GM23248 (cell line): Measurements from ENCODE around the gene ECI1. TPM values are rescaled to one million over a fixed set of nuclear protein-coding genes. Genes with fewer than 3 reads are reported as not detected.

Experiments used
- DNase-seq: peaks from one replicate; pipeline ENCODE4 v3.0.0-alpha.2; 2015
- H2AFZ ChIP-seq: fragments of 200-600 bp; sonication (generic); 2 replicates; pipeline ENCODE4 v1.6.1; 2016; ENCODE audit warnings: antibody characterized with exemption
- H3F3A ChIP-seq: fragments of 200-600 bp; sonication (generic); 2 replicates; pipeline ENCODE4 v1.6.1; 2016; ENCODE audit warnings: mild to moderate bottlenecking, antibody characterized with exemption, mixed run types; ENCODE audit not compliant: insufficient read depth
- H3K27ac ChIP-seq: fragments of 200-600 bp; sonication (generic); 2 replicates; pipeline ENCODE4 v1.5.1; 2016; ENCODE audit warnings: mild to moderate bottlenecking
- H3K27me3 ChIP-seq: fragments of 200-600 bp; sonication (generic); replicated peaks from 2 replicates; pipeline ENCODE4 v1.6.1; 2016; ENCODE audit warnings: mild to moderate bottlenecking; ENCODE audit not compliant: insufficient read depth
- H3K36me3 ChIP-seq: fragments of 200-600 bp; sonication (generic); 2 replicates; pipeline ENCODE4 v1.6.1; 2016; ENCODE audit warnings: low read depth, mild to moderate bottlenecking
- H3K4me1 ChIP-seq: fragments of 200-600 bp; sonication (generic); 2 replicates; pipeline ENCODE4 v1.6.1; 2016; ENCODE audit warnings: mild to moderate bottlenecking; ENCODE audit not compliant: insufficient read depth
- H3K4me2 ChIP-seq: fragments of 200-600 bp; sonication (generic); one replicate; pipeline ENCODE4 v1.6.1; 2016; ENCODE audit warnings: mild to moderate bottlenecking; ENCODE audit not compliant: unreplicated experiment
- H3K4me3 ChIP-seq: fragments of 200-600 bp; sonication (generic); 2 replicates; pipeline ENCODE4 v1.5.1; 2016; ENCODE audit warnings: mild to moderate bottlenecking
- H3K79me2 ChIP-seq: fragments of 200-600 bp; sonication (generic); 2 replicates; pipeline ENCODE4 v1.6.1; 2016; ENCODE audit warnings: mild to moderate bottlenecking; ENCODE audit not compliant: insufficient read depth
- H3K9ac ChIP-seq: fragments of 200-600 bp; sonication (generic); 2 replicates; pipeline ENCODE4 v1.6.1; 2016; ENCODE audit warnings: mild to moderate bottlenecking
- H3K9me2 ChIP-seq: fragments of 200-600 bp; sonication (generic); 2 replicates; pipeline ENCODE4 v1.6.1; 2016; ENCODE audit warnings: mixed run types, mild to moderate bottlenecking, moderate library complexity; ENCODE audit not compliant: insufficient read depth
- H3K9me3 ChIP-seq: fragments of 200-600 bp; sonication (generic); one replicate; pipeline ENCODE4 v1.6.1; 2017; ENCODE audit warnings: low read depth
- H4K20me1 ChIP-seq: fragments of 200-600 bp; sonication (generic); 2 replicates; pipeline ENCODE4 v1.6.0; 2016; ENCODE audit not compliant: insufficient read depth
- EZH2 ChIP-seq: fragments of 200-600 bp; sonication (generic); IDR thresholded peaks from 2 replicates; pipeline ENCODE4 v1.6.1; 2018; ENCODE audit warnings: antibody characterized with exemption, mild to moderate bottlenecking; ENCODE audit not compliant: insufficient read depth, poor library complexity, severe bottlenecking
- EZH2phosphoT487 ChIP-seq: fragments of 200-600 bp; sonication (generic); IDR thresholded peaks from 2 replicates; pipeline ENCODE4 v1.6.1; 2018; ENCODE audit warnings: antibody characterized with exemption, moderate library complexity, mild to moderate bottlenecking, low read depth; ENCODE audit not compliant: insufficient read depth
- WGBS, 2 experiments: methylation state at CpG; one replicate each; pipeline ENCODE4 v1.1.6; 2015 to 2017; ENCODE audit warnings: low lambda C conversion rate in 2 of 2, low coverage in 1 of 2; ENCODE audit errors: missing lambda C conversion rate in 2 of 2; 5-methylcytosine and 5-hydroxymethylcytosine counted together
- in situ Hi-C: fragments of 300-500 bp; cut with MboI; formaldehyde crosslinking; loops from 2 replicates; pipeline ENCODE4 v1.15.0; 2020
- polyA plus RNA-seq: library from polyadenylated mRNA; unstranded; fragments of >200 nt; fragmentation: Nextera tagmentation; extraction: Ambion mirVana; gene quantifications from 2 replicates; pipeline ENCODE4 v1.2.1, GENCODE V29; 2016
- total RNA-seq: library from RNA; depleted of rRNA; stranded (reverse); fragments of >200 nt; shearing (Covaris generic); gene quantifications from 2 replicates; pipeline ENCODE4 v1.2.3, GENCODE V29; 2014

The ECI1 gene
- total and polyA plus RNA-seq, 2 experiments from 2014 or later: 92.0 to 106 TPM

- Histone ChIP-seq H3K4me1 (peaks cover 11% of the 10 kb centered on the region), H3K79me2 (peaks cover 34% of the 10 kb centered on the region), H3K9ac (no peak overlapping the region), H2AFZ (no peak overlapping the region), H3K4me2 (no peak overlapping the region), H3K9me2 (no peaks in the 10 kb centered on the region), H3K27ac (no peak overlapping the region), H4K20me1 (no peaks in the 10 kb centered on the region), H3F3A (no peaks in the 10 kb centered on the region), H3K27me3 (no peaks in the 10 kb centered on the region), H3K4me3 (no peak overlapping the region), H3K36me3 (no peaks in the 10 kb centered on the region), H3K9me3 (no peaks in the 10 kb centered on the region)
- no peak for DNase-seq
- no peak for TF ChIP-seq EZH2
- TF ChIP-seq EZH2phosphoT487: no peak
- 83% methylated on average over 15 to 23 of the region's 23 CpGs for WGBS, 2 experiments
- in situ Hi-C loops: no loop called here
Measured at GRCh38 chr16:2208308-2208707, 43.1 kb downstream of the ECI1 start.

GRCh38 chr16:2207872-2208271 lies 43.5 kb downstream of the ECI1 start:
- H3K9ac ChIP-seq: no peak overlapping the region
- no peak overlapping the region for H2AFZ ChIP-seq
- in situ Hi-C loops: no loop called here
- DNase-seq: no peak
- H3K36me3 ChIP-seq: no peaks in the 10 kb centered on the region
- TF ChIP-seq EZH2 (no peak), EZH2phosphoT487 (no peak)
- H3K4me1 ChIP-seq: peaks cover 7% of the 10 kb centered on the region
- no peak overlapping the region for H3K4me2 ChIP-seq
- H3K27ac ChIP-seq: no peak overlapping the region
- no peak overlapping the region for H3K4me3 ChIP-seq
- H3K9me2 ChIP-seq: no peaks in the 10 kb centered on the region
- no peaks in the 10 kb centered on the region for H4K20me1 ChIP-seq
- H3K9me3 ChIP-seq: no peaks in the 10 kb centered on the region
- WGBS, 2 experiments: 88 to 91% methylated on average over 6 to 9 of the region's 9 CpGs
- H3K79me2 ChIP-seq: peaks cover 30% of the 10 kb centered on the region
- no peaks in the 10 kb centered on the region for H3K27me3 ChIP-seq
- no peaks in the 10 kb centered on the region for H3F3A ChIP-seq

GRCh38 chr16:2206780-2207433 lies 44.5 kb downstream of the ECI1 start:
- Histone ChIP-seq H3F3A (no peaks in the 10 kb centered on the region), H3K27ac (no peak overlapping the region), H3K4me1 (peaks cover 3% of the 10 kb centered on the region; the same call in 1 of the 2 replicates), H3K36me3 (no peaks in the 10 kb centered on the region), H3K9me2 (no peaks in the 10 kb centered on the region), H3K9me3 (no peaks in the 10 kb centered on the region), H4K20me1 (no peaks in the 10 kb centered on the region), H2AFZ (no peak overlapping the region), H3K27me3 (no peaks in the 10 kb centered on the region), H3K4me3 (no peak overlapping the region), H3K79me2 (peaks cover 20% of the 10 kb centered on the region), H3K4me2 (no peak overlapping the region), H3K9ac (no peak overlapping the region)
- in situ Hi-C loops: no loop called here
- DNase-seq: no peak
- TF ChIP-seq EZH2phosphoT487 (no peak), EZH2 (no peak)
- WGBS, 2 experiments: 94 to 95% methylated on average over 22 to 23 of the region's 23 CpGs

- H2AFZ ChIP-seq: no peak overlapping the region
Measured at GRCh38 chr16:2206420-2206779, 45.0 kb downstream of the ECI1 start.

More at GRCh38 chr16:2206420-2206779, 45.0 kb downstream of the ECI1 start:
- H3K4me1 ChIP-seq: peaks cover 3% of the 10 kb centered on the region; the same call in 1 of the 2 replicates
- no peak for TF ChIP-seq EZH2
- no peak for TF ChIP-seq EZH2phosphoT487
- H3F3A ChIP-seq: no peaks in the 10 kb centered on the region
- no peaks in the 10 kb centered on the region for H3K27me3 ChIP-seq
- H3K4me3 ChIP-seq: peak overlapping the region; percentile 83
- H3K4me2 ChIP-seq: peak overlapping the region; percentile 82
- peak overlapping the region; percentile 86 for H3K9ac ChIP-seq
- H3K36me3 ChIP-seq: no peaks in the 10 kb centered on the region
- no peak for DNase-seq
- peaks cover 16% of the 10 kb centered on the region for H3K79me2 ChIP-seq
- in situ Hi-C loops: no loop called here
- no peak overlapping the region for H3K27ac ChIP-seq
- WGBS, 2 experiments: 89 to 90% methylated on average over 18 of the region's 18 CpGs
- no peaks in the 10 kb centered on the region for H3K9me3 ChIP-seq
- no peaks in the 10 kb centered on the region for H4K20me1 ChIP-seq
- H3K9me2 ChIP-seq: no peaks in the 10 kb centered on the region
